Measurements from ENCODE around the gene SIRT7. TPM values are rescaled to one million over a fixed set of nuclear protein-coding genes. Genes with fewer than 3 reads are reported as not detected.

SIRT7 gene, protein sequence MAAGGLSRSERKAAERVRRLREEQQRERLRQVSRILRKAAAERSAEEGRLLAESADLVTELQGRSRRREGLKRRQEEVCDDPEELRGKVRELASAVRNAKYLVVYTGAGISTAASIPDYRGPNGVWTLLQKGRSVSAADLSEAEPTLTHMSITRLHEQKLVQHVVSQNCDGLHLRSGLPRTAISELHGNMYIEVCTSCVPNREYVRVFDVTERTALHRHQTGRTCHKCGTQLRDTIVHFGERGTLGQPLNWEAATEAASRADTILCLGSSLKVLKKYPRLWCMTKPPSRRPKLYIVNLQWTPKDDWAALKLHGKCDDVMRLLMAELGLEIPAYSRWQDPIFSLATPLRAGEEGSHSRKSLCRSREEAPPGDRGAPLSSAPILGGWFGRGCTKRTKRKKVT
- total RNA-seq (2014; rRNA removed; shearing (Covaris generic)): 23.6 and 24.7 TPM in 2 replicates
- polyA plus RNA-seq (2015; cell fraction: cytosol; rRNA removed): 36.4 and 38.9 TPM in 2 replicates
- polyA plus RNA-seq (2015; cell fraction: nucleus; rRNA removed): 254 and 490 TPM in 2 replicates

DNA sequence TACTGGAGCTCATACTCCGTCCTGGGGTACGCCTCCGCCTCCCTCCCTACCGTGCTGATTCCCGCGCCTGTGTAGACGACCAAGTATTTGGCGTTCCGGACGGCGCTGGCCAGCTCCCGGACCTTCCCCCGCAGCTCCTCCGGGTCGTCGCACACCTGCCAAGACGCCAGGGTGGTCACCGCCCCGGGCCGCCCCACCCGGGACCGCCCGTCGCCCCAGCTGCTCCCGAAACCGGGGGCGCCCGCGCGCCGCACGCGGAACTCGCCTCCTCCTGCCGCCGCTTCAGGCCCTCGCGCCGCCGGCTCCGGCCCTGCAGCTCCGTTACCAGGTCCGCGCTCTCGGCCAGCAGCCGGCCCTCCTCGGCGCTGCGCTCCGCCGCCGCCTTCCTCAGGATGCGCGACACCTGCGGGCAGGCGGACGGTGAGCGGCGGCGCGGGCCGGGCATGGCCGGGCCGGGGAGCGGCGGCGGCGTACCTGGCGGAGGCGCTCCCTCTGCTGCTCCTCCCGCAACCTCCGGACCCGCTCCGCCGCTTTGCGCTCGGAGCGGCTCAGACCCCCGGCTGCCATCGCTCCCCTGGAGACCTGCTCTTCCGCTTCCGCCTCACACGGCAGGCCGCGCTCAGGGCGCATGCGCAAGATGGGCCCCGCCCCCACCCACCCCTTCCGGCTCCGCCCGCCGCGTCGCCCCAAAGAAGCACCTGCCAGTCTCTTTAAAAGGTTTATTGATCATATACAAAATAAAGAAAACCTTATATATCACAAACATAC lies at the start of gene SIRT7:
SIRT7 (minus strand) TSS at position 612 of the 768 bp plus-strand sequence; CDS start at position 567, 45 bp downstream.
- in situ Hi-C loops (cut with HindIII; ENCODE audit: low pct_unique_long_range_greater_than_20kb, low sequenced_read_pairs): no loop called here
- peak; percentile 89 for DNase-seq (ENCODE audit: low read depth, low spot score)

DNA sequence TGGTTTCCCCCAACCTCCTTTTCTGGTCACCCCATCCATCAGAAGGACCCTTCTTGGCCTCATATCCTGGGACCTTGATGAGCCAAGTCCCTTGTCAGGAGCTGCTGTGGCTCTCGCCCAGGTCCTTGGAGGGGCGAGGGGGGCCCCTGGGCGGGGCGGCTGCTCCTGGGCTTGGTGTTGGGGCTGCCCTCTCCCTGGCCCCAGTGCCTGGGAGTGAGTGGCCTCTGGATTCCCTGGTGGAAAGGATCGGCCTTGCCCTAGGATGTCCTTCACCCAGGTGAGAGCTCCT lies 49.2 kb upstream of the SIRT7 start:
- in situ Hi-C loops (cut with HindIII; ENCODE audit: low pct_unique_long_range_greater_than_20kb, low sequenced_read_pairs): no loop called here
- DNase-seq (ENCODE audit: low read depth, low spot score): no peak

GRCh38 chr17:81966343-81967243 lies 48.6 kb upstream of the SIRT7 start:
- in situ Hi-C loops (cut with HindIII; ENCODE audit: low pct_unique_long_range_greater_than_20kb, low sequenced_read_pairs): no loop called here

GRCh38 chr17:81964081-81964849 lies 46.3 kb upstream of the SIRT7 start:
- DNase-seq (ENCODE audit: low read depth, low spot score): no peak
- in situ Hi-C loops (cut with HindIII; ENCODE audit: low pct_unique_long_range_greater_than_20kb, low sequenced_read_pairs): no loop called here

More at GRCh38 chr17:81966343-81967243, 48.6 kb upstream of the SIRT7 start:
- DNase-seq (ENCODE audit: low read depth, low spot score): no peak

- DNase-seq (ENCODE audit: low read depth, low spot score): peak; percentile 43
- in situ Hi-C loops (cut with HindIII; ENCODE audit: low pct_unique_long_range_greater_than_20kb, low sequenced_read_pairs): no loop called here
Observed at GRCh38 chr17:81962499-81963441, 44.8 kb upstream of the SIRT7 start.

DNA sequence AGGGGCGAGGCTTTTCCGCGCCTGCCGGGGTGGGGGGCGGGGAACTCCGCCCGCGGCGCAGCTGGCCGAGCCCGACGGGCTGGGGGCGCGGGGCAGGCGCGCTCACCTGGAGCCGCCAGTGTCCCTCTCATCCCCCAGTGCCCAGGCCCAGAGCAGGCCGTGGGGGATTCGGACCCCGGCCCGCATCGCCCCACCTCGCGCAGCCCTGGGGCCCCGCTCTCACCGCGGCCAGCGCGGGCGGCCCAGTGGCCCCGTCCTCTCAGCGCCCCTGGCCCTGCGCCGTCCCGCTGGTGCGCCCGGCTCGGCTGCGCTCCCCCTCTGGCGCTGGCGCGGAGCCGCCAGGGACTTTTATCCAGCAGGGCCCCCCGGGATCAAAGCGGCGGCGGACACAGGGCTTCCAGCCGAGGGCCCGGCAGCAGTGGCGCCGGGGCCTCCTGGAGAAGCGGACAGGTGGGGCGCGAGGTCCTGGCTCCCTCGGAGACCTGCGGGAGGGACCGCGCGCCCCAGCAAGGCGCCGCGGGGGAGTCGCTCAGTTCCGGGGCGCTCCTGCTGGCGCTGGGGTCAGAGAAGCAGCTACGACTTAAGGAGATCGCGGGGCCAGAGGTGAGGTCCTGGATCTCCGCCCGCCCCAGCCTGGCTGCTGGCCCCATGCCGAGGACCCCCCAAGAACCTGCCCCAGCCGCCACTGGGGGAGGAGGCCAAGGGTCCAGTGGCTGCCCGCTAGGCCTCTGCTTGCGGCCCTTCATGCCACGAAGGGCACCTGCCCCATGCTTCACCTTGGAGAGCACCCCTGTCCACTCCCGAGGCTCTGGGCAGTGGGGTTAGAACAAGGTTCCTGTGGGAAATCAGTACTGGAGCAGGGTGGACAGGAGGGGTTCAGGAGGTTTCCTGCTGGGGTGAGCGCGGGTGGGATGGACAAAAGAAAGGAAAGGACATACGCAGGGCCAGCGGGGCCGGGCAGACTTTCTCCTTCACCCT lies 43.8 kb upstream of the SIRT7 start:
- no peak for DNase-seq (ENCODE audit: low read depth, low spot score)
- in situ Hi-C loops (cut with HindIII; ENCODE audit: low pct_unique_long_range_greater_than_20kb, low sequenced_read_pairs): no loop called here

GRCh38 chr17:81961087-81961511 lies 43.1 kb upstream of the SIRT7 start, which contains the start of gene NOTUM:
TSS of gene NOTUM (minus strand) at chr17:81961187. CDS start at chr17:81960909, 278 bp downstream.
- in situ Hi-C loops (cut with HindIII; ENCODE audit: low pct_unique_long_range_greater_than_20kb, low sequenced_read_pairs): no loop called here
- DNase-seq (ENCODE audit: low read depth, low spot score): peak; percentile 40

GRCh38 chr17:81960130-81960958 lies 42.4 kb upstream of the SIRT7 start:
- in situ Hi-C loops (cut with HindIII; ENCODE audit: low pct_unique_long_range_greater_than_20kb, low sequenced_read_pairs): no loop called here
- no peak for DNase-seq (ENCODE audit: low read depth, low spot score)

DNA sequence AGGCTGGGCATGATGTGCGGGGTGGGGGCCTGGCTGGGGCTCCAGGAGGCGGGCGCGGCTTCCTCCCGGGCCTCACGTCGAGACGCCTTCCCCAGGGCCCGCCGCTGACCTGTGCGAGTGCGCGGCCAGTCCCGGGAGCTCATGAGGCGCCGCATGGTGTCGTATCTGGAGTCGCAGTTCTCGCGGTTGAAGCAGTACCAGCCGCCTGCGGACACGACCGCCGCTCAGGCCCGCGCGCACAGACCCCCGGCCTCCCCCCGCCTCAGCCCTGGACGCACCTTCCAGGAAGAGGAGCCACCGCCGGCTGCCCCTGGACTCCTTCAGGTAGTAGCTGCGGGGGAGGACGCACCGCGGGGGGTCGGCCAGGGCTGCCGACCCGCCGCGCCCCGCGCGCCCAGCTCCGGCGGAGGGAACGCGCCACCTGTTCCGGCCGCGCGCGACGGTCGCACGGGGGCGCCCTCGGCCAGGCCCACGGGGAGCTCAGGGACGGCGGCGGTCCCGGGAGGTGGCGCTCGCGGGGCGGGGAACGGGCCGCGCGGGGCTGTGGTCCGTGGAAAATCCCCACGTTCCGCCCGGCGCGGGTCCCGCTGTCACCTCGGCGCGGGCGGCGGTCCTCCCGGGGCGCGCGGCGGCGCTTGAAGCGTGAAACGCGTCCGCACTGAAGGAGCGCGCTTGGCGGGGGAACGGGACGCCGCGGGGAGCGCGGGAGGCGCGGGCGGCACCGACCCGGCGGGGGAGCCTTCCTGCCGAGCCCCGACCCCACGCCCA lies 41.6 kb upstream of the SIRT7 start:
- in situ Hi-C loops (cut with HindIII; ENCODE audit: low pct_unique_long_range_greater_than_20kb, low sequenced_read_pairs): no loop called here
- DNase-seq (ENCODE audit: low read depth, low spot score): peak; percentile 78

DNA sequence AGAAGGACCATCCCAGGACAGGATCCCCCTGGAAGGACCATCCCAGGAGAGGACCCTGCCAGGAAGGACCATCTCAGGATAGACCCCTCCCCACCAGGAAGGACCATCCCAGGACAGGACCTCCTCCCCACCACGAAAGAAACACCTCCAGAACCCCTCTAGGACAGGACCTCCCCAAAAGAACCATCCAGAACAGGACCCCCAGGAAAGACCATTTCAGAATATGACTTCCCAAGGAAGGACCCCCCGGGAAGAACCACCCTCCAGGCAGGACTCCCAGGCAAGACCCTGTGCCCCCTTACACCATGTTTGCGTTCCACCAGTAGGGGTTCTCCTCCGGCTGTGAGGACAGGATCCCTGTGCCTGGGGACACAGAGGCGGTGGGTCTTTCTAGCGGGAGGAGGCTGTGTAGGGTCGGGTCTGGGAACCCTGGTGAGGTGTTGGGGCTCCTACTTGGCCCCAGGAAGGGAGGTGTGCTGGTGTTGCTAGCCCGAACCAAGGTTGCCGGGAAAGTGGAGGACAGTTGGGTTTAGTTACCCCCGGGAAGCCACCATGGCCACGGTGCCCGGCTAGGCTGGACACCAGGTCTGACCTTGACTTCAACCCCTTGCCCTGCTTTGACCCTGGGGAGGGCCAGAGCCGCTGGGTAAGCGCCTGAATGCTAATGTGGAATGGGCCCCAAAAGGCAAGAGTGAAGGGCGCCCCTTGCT lies 40.8 kb upstream of the SIRT7 start:
- no peak for DNase-seq (ENCODE audit: low read depth, low spot score)
- in situ Hi-C loops (cut with HindIII; ENCODE audit: low pct_unique_long_range_greater_than_20kb, low sequenced_read_pairs): no loop called here

- no peak for DNase-seq (ENCODE audit: low read depth, low spot score)
- in situ Hi-C loops (cut with HindIII; ENCODE audit: low pct_unique_long_range_greater_than_20kb, low sequenced_read_pairs): no loop called here
Observed at GRCh38 chr17:81957691-81958432, 39.9 kb upstream of the SIRT7 start.

All from SK-MEL-5 (cell line).